RPMI7951 (cell line): ENCODE data around the gene IQGAP2. TPM values are rescaled to one million over a fixed set of nuclear protein-coding genes. Genes with fewer than 3 reads are reported as not detected.

Experiments
- DNase-seq: peaks from one replicate; pipeline ENCODE4 v3.0.0-alpha.2; 2012; ENCODE audit warnings: low read depth
- total RNA-seq: library from RNA; depleted of rRNA; stranded (reverse); fragments of >200 nt; shearing (Covaris generic); gene quantifications from 2 replicates; pipeline ENCODE4 v1.2.3, GENCODE V29; 2014

The IQGAP2 gene
- total RNA-seq, 1 experiment from 2014 or later = 0.24 TPM

DNA sequence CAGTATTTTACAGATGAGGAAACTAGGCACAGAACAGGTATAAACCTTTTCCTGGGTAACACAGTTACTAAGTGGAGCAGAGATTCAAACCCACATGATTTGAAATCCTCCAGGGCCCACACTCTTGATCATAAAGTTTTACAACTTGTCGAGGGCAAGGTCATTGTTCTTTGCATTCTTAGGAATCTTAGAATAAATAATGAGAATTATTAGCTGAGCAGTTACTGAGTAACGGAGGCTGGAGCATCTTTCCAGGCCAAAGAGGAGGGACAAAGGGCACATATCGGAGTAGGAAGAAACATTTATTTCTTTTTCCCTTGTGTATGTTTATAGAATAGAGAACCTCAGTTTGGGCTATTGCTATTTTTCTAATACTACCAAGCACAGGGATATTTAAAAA lies 285.8 kb downstream of the IQGAP2 start:
- DNase-seq = no peak

GRCh38 chr5:76689321-76690036 lies 286.4 kb downstream of the IQGAP2 start:
- peak; percentile 91 for DNase-seq

DNA sequence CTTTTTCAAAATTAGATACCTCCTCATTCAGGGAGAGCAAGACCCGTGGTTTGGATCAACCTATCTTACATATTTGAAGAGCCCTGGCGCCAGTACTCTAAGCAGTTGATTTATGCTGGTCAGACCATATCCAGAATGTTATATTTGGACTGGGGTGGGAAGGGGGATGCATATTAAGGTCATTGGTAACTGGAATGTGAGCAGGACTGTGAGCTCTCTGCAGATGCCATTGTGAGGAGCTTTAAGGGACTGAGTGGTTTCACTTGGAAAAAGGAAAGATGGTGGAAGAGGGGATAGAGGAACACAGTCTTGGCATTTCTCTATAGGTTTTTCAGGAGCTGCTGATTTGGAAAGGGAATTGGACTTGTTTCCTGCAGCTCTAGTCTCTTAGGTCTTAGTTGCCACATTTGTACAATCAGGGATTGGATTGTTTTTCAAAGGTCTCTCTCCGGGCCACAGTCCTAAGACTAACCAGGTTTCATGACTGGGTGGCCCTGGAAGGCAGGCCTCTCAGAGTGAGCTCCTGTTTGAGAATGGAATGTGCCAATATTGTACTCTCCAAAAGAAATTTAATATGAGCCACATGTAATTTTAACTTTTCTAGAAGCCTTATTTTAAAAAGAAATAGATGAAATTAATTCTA lies 287.1 kb downstream of the IQGAP2 start:
- DNase-seq = peak; percentile 30

GRCh38 chr5:76690704-76691466 lies 287.8 kb downstream of the IQGAP2 start:
- peak; percentile 73 for DNase-seq

DNA sequence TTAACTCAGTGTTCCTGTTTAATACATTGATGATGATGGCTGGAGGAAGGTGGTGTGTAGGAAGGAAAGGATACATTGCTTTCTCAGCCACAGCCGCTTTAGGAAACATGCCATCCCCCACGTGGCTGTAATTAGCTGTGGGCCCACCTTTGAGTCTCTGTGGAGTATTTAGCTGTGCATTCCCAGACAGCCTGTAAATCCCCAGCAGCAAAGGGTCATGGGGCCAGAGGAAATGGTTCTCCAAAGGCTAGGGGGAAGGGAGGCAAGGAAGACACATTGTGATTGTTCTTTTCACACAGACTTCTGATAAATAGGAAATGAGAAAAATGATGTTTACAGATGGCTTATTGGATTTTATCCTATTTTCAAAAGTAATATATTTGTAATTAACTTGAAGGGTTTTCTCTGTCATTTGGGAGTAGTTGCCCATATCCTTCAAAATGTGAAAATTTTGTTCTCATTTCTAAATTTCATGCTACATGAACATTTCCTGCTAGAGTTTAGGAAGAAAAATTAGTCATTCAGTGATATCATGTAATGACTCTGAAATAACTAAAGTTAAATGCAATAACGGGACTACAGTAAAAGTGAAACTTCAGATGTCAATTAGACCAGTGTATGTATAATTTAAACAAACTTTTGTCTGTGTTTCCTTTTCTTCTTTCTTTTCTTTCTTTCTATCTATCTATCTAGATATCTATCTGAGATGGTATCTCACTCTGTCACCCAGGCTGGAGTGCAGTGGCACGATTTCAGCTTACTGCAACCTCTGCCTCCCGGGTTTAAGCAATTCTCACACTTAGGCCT lies 288.6 kb downstream of the IQGAP2 start:
- peak; percentile 88 for DNase-seq

DNA sequence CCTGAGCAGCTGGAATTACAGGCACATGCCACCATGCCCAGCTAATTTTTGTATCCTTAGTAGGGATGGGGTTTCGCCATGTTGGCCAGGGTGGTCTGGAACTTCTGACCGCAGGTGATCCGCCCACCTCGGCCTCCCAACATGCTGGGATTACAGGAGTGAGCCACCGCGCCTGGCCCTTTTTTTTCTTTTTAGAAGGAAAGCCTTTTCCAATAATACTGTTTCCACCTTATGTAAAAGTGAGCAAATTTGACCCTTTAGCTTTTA lies 289.1 kb downstream of the IQGAP2 start:
- DNase-seq = peak; percentile 33

GRCh38 chr5:76692651-76693050 lies 289.6 kb downstream of the IQGAP2 start:
- no peak for DNase-seq

- DNase-seq = no peak
Measured at GRCh38 chr5:76693141-76693540, 290.1 kb downstream of the IQGAP2 start.

- no peak for DNase-seq
Measured at GRCh38 chr5:76694317-76694716, 291.2 kb downstream of the IQGAP2 start.

DNA sequence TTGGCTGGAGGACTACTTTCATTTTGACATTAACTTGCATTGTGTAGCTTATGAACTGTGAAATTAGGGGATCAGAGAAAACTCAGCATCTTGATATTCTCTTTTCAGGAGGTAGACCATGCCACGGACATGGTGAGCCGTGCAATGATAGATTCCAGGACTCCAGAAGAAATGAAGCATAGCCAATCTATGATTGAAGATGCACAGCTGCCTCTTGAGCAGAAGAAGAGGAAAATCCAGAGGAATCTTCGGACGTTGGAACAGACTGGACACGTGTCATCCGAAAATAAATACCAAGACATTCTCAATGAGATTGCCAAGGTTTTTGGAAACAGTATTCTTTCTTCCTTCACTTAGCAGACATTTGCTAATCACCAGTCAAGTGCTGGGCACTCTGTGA lies 292.3 kb downstream of the IQGAP2 start:
- no peak for DNase-seq

- DNase-seq = no peak
Measured at GRCh38 chr5:76696251-76696650, 293.2 kb downstream of the IQGAP2 start.

GRCh38 chr5:76697670-76698069 lies 294.6 kb downstream of the IQGAP2 start:
- DNase-seq = no peak

DNA sequence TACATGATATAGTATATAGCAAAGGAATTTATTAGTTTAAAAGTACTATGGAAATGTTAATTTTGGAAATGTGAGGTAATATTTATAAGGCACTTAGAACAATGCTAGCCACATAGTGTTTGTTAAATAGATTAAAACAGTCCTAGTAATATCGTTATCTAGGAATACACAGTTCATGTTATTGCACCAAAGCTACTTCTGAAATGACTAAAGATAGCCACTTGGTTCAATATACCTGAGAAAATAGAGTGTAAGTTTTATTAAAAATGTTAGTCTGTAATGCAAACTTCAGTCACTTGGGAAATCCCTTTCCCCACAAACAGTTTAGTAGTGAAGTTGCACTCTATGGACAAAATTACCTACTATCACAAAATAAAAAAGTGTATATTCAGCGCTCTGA lies 297.5 kb downstream of the IQGAP2 start:
- no peak for DNase-seq

- DNase-seq = peak; percentile 93
Measured at GRCh38 chr5:76701298-76701697, 298.2 kb downstream of the IQGAP2 start.

GRCh38 chr5:76703707-76704106 lies 300.6 kb downstream of the IQGAP2 start:
- DNase-seq = no peak

DNA sequence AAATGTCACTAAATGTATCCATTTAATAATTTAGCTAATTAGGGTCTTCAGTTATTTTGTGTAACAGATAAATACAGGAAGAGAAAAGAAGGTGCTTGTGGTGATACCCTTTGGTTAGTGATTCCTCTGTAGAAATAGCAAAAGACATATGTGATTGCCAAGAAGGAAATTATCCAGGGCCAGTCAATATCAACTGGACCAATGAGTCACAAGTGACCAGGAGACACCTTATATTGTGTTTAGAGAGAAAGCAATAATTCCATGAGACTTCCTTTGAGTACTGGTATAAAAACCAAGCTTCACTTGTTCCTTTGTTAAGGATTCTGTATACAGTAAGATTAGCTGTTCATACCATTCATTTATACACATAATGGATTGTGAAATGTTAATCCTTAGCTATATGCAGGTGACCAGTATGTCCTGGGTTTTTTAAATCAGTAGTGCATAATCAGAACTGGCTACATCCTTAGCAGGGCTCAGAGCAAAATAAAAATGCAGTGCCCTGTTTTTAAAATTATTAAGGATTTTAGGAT lies 301.1 kb downstream of the IQGAP2 start:
- no peak for DNase-seq

GRCh38 chr5:76705574-76705973 lies 302.5 kb downstream of the IQGAP2 start:
- DNase-seq = no peak

- peak; percentile 66 for DNase-seq
Measured at GRCh38 chr5:76709762-76710161, 306.7 kb downstream of the IQGAP2 start.

GRCh38 chr5:76710991-76711390 lies 307.9 kb downstream of the IQGAP2 start:
- DNase-seq = peak; percentile 47

- DNase-seq = no peak
Measured at GRCh38 chr5:76714751-76715485, 311.8 kb downstream of the IQGAP2 start.

GRCh38 chr5:76715486-76715735 lies 312.3 kb downstream of the IQGAP2 start:
- DNase-seq = no peak
